M059J (cell line): ENCODE data around the gene PTPRK. TPM values are rescaled to one million over a fixed set of nuclear protein-coding genes. Genes with fewer than 3 reads are reported as not detected.

Experiments used
- DNase-seq: peaks from one replicate; pipeline ENCODE4 v3.0.0-alpha.2; 2012; ENCODE audit warnings: low read depth
- total RNA-seq: library from RNA; depleted of rRNA; stranded (reverse); fragments of >200 nt; shearing (Covaris generic); gene quantifications from 2 replicates; pipeline ENCODE4 v1.2.3, GENCODE V29; 2014; rRNA removed

Gene PTPRK
- total RNA-seq = 50.9 and 71.7 TPM in 2 replicates

DNA sequence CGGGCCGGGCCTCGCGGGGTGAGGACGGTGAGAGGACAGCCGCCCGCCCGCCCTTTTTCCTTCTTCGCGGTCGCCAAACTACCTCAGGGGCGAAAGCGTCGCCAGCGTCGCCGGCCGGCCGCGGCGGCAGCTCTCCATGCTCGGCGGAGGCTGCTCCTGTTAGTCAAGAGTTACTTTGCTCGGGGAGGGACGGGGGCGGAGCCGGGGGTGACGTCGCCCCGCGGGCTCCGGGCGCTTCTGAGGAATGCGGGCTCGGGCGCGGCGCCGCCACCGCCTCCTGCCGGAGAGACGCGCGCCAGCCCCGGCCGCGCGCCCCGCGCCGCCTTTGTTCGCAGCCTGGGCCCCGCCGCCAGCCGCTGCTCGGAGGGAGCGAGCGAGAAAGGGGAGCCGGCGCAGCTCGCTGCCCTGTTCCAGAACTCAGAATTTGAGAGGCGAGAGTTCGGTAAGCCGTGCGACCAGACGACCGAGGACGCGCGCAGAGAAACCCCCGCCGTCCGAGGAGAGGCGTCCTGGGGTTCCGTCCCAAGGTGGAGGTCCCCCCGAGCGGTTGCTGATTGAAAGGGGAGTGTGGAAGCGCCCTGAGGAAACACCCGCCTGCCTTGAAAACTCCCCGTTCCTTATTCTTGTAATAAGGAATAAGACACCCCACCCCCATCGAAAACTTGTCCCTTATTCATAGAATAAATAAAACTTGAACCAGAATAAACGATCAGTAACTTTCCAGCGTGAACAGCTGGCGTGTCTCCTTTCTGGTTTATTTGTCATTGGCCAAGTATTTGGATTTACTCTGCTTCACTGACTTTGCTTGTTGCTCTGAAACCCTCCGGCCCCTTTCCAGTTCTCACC, at the start of gene PTPRK:
Gene PTPRK, minus strand, starts transcription at position 164 of the 846 bp plus-strand sequence. CDS start 241 bp downstream, outside the sequence.
- DNase-seq = peak; percentile 96

DNA sequence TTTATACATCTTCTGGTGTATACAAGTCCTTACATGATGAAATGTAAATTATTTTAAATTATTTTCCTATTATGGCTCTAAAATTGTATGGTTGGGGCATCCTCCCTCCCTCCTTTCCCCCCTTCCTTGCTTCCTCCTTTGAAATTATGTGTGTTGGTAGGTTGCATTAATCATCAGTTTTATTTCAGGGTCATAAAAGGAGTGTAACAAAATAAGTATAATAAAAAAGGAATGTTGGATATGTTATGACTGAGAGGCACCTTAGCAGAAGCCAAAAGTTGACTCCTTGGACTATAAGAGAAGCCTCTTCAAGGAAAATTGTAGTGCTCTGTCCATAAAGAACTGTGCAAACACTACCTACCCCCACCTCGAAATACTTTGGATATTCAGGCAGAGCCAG, 46.6 kb upstream of the PTPRK start:
- peak; percentile 69 for DNase-seq

DNA sequence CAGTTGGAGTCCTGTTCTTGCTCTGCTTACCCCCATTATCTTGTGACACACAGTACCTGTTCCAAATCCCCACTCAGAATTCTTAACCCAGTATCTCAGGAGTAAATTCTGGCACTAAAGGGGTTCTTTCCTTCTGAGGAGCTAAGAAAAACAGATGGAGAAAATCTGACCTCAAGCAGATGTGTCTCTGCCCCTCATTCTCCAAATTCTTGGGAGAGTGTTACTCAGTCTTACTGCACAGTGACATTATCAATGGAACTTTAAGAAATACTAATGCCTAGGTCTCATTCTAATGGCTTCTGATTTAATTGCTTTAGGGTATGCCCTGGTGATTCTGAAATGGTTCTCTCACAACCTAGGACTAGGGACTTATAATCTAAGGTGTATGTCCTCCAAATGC, 40.6 kb upstream of the PTPRK start:
- DNase-seq = no peak

DNA sequence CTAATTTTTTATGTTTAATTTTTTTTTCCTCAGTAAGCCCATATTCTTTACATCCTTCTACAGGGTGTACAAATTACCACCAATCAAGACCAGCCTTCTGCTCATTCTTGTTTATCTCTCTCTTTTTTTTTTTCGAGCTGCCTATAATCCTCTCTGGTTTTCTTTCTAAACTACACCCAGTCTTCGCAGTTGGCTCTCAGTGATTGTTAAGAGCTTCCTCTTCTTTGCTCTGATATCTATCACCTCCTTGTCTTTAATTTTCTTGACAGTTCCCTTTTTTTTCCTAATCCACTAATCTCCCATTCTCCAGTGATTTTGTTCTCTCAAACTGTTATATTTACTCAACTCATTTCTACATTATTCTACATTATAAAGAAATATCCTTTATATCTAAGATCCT, 38.5 kb upstream of the PTPRK start:
- DNase-seq = no peak

DNA sequence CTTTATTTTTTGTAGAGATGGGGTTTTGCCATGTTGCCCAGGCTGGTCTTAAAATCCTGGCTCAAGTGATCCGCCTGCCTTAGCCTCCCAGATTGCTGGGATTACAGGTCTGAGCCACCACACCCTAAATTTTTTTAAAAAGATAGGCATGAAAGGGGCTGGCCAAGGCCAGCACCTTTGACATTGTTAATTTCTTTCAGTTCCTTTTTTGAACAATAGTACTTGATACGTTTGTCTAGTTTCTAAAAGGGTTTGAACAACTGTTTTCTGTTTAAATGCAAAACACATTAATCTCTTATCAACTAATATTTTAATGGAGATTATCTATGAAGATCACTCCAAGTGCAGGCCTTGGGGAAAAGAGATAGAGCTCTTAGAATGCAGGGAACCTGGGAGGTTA, 37.6 kb upstream of the PTPRK start:
- DNase-seq = no peak

DNA sequence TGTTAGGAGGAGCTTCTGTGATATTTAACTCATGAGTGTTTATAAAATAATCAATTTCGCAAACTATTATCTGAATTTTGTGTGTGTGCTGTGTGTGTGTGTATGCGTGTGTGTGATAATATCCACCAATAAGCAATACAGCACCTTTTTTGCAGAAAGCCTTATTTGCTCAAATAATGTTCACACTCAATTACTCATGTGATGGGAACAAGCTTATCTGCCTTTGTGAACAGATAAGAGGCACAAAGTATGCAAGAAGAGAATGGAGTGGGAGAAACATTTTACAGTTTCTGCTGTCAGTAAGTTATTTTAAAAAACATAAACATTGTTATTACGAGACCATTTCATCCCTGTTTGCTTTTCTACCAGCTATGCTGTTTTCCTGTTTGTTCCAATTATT, 36.7 kb upstream of the PTPRK start:
- DNase-seq = no peak

DNA sequence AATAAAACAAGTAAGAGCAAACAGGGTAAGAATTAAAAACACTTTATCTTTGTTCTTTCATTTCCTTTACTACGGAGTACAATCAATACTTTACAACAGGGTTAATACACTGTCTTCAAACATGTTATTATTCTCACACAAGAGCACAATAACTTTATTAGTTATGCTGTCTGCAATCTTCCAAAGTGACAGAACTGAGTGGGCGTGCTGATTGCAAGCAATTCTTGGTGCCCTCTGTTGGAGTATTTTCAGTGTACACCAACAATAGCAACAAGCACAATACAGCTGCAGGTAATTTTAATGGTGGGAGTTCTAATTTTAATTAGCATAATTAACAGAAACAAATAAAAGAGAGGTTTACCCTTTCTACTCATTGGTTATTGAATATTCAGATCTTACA, 33.9 kb upstream of the PTPRK start:
- DNase-seq = no peak

DNA sequence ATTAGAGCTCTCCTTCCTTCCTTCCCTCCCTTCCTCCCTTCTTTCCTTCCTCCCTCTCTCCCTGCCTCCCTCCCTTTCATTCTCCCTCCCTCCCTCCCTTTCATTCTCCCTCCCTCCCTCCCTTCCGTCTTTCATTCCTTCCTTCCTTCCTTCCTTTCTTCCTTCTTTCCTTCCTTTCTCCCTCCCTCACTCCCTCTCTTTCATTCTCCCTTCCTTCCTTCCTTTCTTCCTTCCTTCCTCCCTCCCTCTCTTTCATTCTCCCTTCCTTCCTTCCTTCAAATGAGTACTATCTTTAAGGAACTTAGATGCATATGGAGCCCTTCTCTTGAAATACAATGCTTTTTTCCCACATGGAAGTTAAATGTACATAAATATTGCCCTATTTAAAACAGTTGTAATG, 20.9 kb upstream of the PTPRK start:
- DNase-seq = no peak

DNA sequence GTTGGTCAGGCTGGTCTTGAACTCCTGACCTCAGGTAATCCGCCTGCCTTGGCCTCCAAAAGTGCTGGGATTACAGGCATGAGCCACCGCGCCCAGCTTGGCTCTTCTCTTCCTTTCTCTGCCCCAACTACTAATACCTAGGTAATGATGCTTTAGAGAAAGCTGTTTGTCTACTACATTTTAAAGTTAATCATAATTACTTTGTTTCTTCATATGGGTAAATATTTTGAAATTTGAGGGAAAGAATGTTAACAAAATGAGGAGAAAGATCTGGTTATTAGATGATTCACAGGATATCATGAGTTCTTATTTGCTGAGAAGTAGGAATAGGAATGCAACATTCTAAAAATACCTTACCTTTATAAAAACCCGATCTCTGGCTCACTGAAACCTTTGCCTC, 18.4 kb upstream of the PTPRK start:
- DNase-seq = peak; percentile 72

DNA sequence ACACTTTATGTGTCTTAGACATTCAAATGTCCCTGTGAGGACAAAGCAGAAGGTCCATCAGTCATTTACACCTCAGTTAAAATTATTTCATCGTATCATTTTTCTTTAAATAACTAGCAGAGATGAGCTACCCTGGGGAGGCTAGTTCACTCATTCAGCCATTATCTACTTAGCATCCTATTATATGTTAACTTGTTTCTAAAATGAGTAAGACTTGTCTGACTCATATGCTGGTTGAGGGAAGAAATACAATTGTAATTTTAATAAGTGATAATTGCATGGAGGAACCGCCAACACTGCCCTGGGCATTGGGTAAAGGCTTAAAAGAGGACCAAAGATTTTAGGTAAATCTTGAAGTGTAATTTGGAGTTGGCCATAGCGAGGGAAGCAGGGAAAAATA, 12.4 kb upstream of the PTPRK start:
- peak; percentile 71 for DNase-seq

DNA sequence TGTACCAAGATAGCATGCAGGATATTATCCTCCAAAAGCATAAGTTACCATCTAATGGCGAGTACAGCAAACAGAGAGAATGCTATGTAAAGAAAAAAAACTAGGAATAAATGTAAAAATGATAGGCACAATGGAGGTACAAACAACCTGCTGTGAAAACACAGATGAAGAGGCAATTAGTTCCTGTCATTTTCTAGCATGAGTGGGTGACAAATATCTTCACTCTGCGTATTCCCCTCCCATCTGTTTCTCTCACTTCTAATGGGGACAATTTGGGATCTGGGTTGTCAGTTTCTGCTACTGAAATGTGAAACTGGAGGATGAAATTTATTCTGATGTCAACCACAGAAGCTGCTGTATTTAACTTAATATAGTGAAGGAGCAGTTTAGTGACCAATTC, 11.7 kb upstream of the PTPRK start:
- DNase-seq = no peak

DNA sequence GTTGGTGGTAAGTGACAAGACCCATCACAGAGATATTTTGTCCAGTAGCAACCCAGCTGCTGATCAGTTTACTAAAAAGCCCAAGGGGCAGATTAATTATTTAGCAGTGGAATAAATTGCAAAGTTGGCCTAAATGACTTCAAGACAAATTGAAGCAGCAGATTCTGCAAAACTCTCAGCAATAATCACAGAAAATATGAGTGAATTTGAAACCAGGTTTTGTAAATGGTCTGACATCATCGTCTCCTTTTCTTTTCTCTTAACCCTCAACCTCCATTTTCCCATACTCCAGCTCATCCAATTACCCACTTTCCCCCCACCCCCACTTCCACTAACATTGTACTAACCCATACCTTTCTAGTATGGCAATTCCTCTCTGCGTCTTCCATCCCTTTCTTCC, 11.3 kb upstream of the PTPRK start:
- DNase-seq = no peak

DNA sequence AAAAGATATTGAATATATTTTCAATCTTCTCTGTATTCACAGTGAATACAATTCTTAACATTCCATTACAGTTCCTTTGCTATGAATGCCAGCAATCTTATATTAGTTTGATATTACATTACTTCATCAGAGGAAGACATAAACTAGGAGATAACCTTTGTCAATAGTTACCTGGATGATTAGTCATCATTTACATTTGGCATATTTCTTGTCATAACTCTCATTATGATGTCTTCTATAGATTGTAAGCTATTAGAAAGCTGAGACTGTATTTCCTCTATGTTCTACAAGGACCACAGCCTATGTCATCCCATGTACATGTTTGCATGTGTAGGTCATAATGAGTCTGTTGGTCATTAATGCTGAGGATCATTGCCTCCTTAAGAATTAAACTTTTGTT, 7.8 kb upstream of the PTPRK start:
- no peak for DNase-seq

DNA sequence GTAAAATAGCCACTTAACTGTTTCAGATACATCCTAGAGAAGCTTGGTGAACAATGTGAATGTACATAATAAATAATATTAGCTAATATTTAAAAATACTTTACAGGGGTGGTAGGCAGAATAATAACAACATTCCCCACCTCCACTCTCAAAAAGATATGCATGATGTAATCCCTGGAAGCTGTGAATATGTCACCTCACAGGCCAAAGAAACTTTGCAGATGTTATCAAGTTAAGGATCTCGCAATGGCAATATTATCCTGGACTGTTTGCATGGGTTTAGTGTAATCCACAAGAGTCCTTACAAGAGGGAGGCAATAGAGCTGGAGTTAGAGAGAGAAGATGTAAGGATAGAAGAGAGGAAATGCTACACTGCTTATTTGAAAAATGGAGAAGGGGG, 7.0 kb upstream of the PTPRK start:
- DNase-seq = no peak

DNA sequence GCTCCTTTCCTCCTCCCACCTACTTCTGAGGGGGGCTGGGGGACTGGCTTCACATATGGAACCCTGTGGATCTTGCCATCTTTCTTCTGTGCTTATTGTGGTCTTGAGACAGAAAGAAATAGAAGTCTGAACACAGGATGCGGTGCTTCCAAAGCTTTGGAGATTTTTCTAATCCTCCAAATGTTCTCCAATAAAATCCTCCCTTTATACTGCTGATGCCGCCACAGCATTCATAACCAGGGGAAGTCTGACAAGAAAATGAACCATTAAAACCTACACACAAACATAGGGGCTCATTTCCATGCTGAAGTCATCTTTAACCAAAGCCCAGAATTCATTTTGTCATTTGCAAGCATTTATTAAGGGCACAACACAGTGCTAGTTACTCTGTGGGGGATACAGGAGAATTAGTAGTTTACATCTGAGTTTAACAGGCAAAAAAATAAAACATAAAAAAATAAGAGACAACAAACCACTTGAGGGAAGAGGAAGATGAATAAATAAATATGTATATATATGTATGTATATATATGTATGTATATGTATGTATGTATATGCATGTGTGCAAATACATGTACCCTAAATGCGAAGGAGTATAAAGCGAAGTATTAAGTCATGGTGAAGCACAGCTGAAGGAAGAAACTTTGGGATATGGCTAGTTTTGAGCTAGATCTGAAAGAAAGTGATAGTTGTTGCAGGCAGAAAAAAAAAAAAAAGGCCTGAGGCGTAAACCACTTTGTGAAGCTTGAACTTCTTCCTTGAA, 5.9 kb upstream of the PTPRK start:
- no peak for DNase-seq

DNA sequence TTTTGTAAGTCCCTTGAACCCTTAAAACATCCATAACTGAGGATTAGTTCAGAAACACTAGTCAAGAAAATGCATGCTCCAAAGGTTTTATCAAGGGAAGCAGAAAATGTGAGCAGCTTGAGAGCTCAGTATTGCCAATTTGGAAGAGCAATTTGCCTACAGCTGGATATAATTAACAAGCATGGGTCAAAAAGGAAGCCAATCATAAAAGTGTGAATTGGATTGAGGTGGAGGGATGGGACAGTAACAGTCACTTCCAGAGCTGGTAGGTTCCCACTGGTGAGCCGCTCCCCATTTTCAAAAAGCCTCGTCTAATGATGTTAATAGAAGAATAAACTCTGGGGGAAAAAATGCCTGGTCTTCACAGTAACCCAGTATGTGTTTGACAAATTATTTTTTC, 5.0 kb upstream of the PTPRK start:
- no peak for DNase-seq

DNA sequence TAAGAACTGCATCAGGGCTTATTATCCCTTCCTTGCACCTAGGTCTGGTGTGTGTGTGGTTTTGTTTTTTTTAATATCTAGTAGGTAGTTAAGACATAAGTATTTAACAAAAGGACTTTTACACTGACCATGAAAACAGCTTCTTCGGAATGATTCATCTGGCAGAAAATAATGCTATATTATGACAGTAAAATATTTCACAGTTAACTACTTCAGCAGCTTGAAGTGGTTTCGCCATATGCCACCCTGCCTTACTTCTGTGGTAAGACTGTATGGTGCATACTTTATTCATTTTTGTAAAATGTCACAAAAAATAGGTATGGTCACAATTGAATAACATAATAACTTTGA, 858 bp upstream of the PTPRK start:
- DNase-seq = no peak

DNA sequence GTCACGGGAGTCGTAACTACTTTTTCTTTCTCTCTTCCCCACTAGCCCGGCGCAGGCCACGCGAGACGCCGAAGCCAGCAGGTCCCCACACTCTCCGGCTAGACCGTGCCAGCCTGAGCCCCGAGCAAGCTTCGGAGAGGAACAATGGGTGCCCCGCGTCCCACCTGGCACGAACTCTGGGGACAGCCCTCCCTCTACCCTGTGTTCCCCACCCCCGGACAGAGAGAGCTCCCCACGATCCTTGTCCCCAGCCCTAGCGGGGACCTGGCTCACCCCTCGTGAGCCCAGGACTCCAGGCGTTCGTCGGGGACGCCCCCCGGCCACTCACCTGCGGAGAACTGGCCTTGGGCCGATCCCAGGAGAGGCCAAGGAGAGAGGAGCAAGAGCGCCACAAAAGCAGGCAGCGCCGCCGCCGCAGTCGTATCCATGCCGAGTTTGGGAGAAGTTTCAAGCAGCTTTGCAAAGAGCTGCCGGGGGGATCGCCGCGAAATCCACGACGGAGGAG, 416 bp downstream of the PTPRK start:
- DNase-seq = no peak

DNA sequence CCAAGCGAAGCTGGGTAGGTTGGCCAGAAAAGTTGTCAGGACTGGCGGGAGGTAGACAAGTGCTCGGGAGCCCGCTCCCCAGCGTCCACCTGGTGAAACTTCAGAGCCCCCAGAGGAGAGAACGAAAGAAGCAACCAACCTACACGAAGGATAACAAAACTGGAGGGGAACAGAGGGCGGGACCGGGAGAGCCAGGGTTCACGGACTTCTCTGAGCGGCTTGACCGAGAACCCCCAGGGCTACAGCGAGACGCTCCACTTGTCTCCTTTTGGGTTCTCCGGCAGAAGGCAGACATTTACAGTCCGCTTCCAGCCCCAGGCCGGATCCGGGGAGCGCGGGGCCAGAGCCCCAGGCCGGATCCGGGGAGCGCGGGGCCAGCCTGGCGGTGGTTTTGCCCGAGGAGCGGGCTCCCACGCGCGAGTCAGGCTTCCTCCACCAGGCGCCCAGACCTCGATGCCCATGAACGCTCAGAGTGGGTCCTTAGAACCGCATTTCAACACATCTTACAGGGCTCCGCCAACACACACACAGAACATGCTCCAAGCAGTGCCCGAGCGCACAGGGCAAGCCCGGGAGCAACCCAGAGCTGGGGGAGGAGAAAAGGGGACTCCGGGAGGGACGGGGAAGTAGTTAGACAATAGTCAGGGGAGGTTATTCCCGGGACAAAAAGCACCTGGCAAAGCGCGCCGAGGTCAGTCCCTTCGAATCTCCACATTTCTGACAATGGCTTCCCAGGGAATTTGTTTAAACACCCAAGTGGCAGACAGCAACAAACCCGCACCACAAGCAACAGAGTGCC, 1.1 kb downstream of the PTPRK start:
- peak; percentile 84 for DNase-seq

DNA sequence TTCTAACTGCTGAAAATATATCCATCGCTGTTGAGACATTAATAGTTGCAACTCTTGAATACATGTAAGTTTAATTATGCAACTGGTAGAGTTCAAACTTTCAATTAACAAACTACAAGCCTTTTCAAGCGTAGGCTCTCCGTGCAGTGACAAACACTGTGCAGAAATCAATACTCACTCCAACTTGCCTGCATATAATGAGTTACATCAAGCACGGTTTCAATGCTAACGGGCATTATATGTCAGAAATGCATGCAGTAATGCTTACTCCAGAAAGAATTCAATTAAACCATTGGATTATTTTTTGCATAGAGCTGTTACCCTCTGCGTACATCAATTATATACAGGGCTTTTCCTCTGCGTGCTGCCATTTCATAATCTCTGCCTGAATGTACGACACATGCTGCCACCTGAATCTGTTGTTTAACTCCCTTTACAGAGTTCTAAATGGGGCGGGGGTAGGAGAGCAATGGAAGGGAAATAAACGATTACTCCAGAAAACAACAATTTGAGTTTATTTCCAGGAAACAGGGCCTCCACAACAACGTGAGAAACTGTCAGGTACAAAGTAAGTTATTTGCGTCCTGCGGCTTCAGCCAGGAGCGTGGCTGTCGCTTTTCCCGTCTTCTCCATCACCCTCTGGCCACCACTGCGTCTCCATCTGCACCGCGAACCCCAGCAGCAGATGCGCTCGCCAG, 1.8 kb downstream of the PTPRK start:
- no peak for DNase-seq

DNA sequence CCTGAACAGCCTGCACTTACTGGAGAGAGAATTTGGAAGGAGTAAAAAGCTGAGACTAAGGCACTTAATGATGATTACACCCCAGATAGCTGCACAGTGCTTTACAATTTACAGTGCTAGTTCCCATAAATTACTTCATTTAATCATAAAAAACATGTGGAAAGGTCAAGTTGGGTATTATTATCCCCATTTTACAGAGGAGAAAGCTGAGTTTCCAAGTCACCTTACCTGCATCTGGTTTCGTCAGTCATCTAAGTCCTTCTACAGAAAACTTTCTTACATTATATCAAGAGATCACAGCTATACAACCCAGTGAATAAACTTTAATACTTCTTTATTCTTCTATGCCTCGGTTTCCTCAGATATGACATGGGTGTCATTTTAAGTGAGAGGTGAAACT, 3.3 kb downstream of the PTPRK start:
- DNase-seq = no peak

DNA sequence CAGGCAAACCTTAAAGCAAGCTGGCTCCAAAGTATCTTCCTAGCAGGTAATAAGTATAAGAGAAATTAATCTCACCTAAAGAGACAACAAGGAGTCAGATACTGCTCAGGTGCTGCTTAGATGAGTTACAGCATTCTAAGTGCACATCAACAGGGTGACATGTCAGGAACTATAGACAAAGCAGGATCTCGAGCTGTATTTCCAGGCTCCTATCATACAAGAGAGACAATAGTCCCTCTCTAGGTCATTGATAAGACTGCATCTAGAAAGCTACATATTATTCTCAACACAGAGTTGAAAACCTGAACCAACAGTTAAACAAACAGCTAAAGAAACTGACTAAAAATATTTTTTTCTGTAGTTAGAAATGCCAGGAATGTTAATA, 3.9 kb downstream of the PTPRK start:
- peak; percentile 74 for DNase-seq
